HG03442 (cell line): ENCODE results near the gene DGKI.

Experiments
- ATAC-seq: cut with Tn5 transposase; IDR thresholded peaks from one replicate; pipeline ENCODE4 v1.9.1; 2021; ENCODE audit warnings: mild to moderate bottlenecking, moderate library complexity; ENCODE audit not compliant: unreplicated experiment

DGKI gene

DNA sequence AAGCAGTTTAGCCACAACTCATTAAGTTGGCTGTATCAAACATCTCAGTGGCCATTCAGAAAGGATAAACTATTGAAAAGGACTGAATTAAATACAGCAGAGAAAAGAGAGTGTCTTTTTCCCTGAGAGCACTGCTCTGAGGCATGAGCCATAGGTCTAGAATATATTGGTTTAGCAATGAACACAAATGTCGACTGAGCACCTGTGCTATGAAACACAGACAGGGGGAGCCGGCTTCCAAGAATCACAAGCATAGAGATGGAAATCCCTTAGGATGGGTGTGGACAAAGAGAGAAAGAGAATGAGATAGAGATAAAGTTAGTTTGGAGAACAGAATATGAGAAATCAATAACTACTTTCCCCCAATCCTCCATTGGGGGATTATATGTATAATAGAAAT is 54.8 kb downstream of the DGKI start:
- no peak for ATAC-seq

DNA sequence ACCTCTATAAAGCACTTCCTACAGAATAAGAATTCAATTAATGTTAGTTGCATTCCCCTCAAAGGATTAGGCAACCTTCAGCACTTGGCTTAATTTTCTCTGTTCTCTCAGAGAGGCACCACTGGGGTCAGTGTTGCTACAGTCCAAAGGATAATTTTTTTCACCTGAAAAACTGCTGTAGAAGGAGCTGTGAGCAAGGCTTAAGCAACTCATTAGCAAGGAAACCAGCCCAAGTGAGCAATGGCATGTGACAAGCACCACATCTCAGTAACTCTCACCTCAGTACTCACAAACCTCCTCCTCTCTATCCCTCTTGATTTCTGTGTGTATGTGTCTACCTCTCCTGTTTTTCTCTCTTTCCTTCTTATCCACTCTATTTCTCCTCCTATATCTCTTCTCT is 55.9 kb downstream of the DGKI start:
- ATAC-seq = no peak

- no peak for ATAC-seq
Observed at GRCh38 chr7:137789215-137789882, 57.4 kb downstream of the DGKI start.

GRCh38 chr7:137787301-137787976 is 59.3 kb downstream of the DGKI start:
- no peak for ATAC-seq

- ATAC-seq = no peak
Observed at GRCh38 chr7:137778511-137778910, 68.3 kb downstream of the DGKI start.

GRCh38 chr7:137774793-137775201 is 72.0 kb downstream of the DGKI start:
- ATAC-seq = no peak

- no peak for ATAC-seq
Observed at GRCh38 chr7:137772748-137773147, 74.0 kb downstream of the DGKI start.

GRCh38 chr7:137772316-137772715 is 74.5 kb downstream of the DGKI start:
- no peak for ATAC-seq

- ATAC-seq = no peak
Observed at GRCh38 chr7:137771679-137772078, 75.1 kb downstream of the DGKI start.

DNA sequence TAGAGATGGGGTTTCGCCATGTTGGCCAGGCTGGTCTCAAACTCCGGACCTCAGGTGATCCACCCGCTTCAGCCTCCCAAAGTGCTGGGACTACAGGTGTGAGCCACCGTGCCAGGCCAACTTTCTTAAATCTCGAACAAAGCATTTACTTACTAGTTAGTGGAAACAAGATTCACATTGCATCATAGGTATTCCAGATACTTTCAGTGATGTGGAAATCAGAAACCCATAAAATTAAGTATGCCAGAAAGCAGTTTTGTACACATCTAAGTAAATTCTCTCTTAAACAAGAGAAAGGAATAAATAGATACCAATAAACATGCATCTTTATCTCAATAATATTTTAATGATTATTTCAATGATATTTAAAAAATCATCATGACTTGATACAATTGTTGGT is 75.5 kb downstream of the DGKI start:
- ATAC-seq = no peak

DNA sequence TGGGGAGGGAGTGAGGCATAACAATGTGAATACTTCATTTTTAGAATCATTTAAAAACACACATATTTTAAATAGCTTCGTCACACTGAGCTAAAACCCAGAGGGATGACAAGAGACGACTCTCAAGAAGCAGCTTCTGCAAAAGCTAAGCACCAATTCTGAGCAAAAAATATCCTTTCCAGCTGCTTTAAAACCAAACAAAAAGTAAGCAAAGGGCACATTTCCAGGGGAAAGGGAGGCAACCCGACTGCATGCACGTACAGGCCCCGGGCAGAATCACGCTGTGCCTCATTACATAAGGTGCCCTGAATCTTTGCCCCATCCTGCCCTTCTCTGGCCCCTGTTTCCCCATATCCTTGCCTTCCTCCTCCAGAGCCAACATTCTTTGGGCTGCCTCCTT is 78.4 kb downstream of the DGKI start:
- no peak for ATAC-seq

DNA sequence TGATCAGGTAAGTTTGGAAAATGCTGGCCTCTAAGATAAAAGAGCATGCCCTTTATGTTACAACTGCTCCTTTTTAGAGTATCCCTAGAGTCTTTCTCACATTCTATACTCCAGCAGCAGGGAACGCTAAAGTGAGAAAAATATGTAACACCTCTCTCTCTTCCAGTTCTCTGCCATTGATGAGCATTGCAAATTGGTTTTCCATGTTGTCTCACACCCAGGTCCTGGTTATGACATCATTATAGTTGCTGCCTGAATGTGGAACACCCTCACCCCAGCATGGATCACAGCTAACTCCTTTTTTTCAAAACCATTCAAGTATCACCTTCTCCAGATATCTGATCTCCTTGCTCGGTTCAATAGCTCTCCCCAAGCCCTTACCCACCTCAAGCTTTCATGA is 84.4 kb downstream of the DGKI start:
- no peak for ATAC-seq

- no peak for ATAC-seq
Observed at GRCh38 chr7:137760111-137760510, 86.7 kb downstream of the DGKI start.

GRCh38 chr7:137757146-137757925 is 89.4 kb downstream of the DGKI start:
- no peak for ATAC-seq

- no peak for ATAC-seq
Observed at GRCh38 chr7:137755846-137756651, 90.7 kb downstream of the DGKI start.

DNA sequence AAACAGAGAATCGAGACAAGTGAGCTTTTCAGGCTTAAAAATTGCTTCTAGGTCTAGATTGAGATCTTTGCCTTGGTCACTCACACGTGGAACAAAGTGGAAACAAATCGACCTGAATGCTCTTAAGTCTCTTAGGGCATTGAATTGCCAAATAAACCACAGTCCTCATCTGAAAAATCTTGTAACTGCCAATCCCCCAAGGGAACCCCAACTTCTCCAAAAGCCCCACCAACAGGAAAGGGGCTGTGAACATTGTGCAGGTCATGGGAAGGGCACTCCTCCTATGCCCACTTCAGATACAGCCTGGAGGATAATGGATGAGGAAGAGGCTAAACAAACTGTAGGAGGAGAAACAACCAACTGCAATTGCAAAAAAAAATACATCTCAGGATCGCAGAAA is 91.3 kb downstream of the DGKI start:
- no peak for ATAC-seq

DNA sequence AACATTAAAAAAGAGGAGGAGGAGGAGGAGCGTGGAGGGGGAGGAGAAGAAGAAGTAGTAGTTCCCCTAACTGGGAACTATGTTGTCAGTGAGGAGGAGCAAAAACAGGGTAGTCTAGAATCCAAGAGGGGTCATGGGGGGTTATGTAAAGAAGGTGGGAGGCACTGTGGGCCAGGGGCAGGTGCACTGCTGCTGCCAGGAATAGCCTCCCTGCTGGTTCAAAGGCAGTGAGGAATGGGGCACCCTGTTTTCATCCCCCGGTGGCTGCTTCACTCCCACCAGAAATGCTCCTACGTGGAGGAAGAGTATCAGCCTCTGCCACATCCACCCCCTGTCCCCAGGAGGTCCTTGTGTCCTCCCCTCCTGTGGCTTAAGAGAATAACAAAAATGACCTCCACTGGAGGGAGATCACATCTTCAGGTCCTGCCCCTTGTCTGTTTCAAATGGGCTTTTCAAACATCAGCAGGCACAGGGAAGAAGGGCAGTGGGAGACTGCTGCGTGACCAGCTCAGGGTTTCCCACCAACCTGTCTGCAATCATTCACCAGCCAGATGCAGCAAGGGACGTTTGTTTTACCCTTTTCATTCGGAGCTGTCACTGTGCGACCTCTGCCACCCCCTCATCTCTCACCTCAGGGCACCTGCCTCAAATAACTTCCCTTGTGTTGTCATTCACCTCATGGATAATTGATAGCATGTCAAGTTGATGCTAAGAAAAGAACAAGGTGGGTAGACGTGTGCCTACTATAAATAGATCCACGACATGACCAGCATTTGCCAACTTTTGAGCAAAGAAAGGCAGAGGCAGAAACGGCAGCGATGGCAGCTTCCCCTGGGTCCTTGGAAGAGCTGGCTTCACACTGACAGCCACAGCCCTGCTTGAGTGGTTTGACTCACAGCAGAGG is 92.6 kb downstream of the DGKI start:
- ATAC-seq = peak; percentile 30

- ATAC-seq = no peak
Observed at GRCh38 chr7:137753575-137753947, 93.2 kb downstream of the DGKI start.

DNA sequence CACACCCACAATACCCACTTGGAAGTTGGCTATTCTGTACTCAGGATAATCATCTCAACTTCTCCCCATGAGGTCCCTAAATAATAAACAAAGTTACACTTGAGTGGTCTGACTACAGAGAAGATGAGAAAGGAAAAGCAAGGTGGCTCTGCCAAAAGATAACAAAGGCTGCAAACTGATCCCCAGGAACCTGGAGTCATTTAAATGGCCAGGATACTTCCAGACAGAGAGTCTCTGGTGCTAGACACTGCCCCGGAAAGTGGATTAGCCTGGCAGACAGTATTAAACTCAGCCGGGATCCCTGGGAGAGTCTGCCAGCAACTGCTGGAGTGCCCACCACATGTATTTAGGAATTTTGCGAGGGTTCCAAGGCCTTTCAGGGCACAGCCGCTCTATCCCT is 93.7 kb downstream of the DGKI start:
- no peak for ATAC-seq

- peak; percentile 42 for ATAC-seq
Observed at GRCh38 chr7:137751361-137752009, 95.3 kb downstream of the DGKI start.
